OCI-LY3 (cell line): ENCODE results near the gene LBR.

Experiments
- H2AFZ ChIP-seq: fragments of 200-600, 300-600 bp; shearing (Covaris generic); 2 replicates; pipeline ENCODE4 v1.6.0; 2014; ENCODE audit warnings: antibody characterized with exemption, low read depth, low read length
- H3K27ac ChIP-seq: fragments of 200-600, 300-600 bp; sonication (generic); 2 replicates; pipeline ENCODE4 v1.5.1; 2014; ENCODE audit warnings: mild to moderate bottlenecking, low read length, moderate library complexity, mixed read lengths
- H3K27me3 ChIP-seq: fragments of 200-600, 300-600 bp; sonication (generic); 2 replicates; pipeline ENCODE4 v1.6.1; 2014; ENCODE audit warnings: low read depth, low read length, mixed read lengths
- H3K36me3 ChIP-seq: fragments of 200-600, 300-600 bp; sonication (generic); replicated peaks from 2 replicates; pipeline ENCODE3; 2014; ENCODE audit warnings: low read depth, low read length, mixed read lengths
- H3K4me1 ChIP-seq: fragments of 300-600, 200-600 bp; sonication (generic); 2 replicates; pipeline ENCODE4 v1.6.1; 2014; ENCODE audit warnings: low read length, mixed read lengths
- H3K4me2 ChIP-seq: fragments of 200-600, 300-600 bp; sonication (generic); 2 replicates; pipeline ENCODE4 v1.6.1; 2014; ENCODE audit warnings: low read length, mixed read lengths
- H3K4me3 ChIP-seq: fragments of 300-600, 200-600 bp; sonication (generic); 2 replicates; pipeline ENCODE4 v1.5.1; 2014; ENCODE audit warnings: antibody characterized with exemption, mild to moderate bottlenecking, low read length, moderate library complexity
- H3K79me2 ChIP-seq: fragments of 300-600, 200-600 bp; shearing (Covaris generic); 2 replicates; pipeline ENCODE4 v1.6.1; 2014; ENCODE audit warnings: mild to moderate bottlenecking, low read length, mixed read lengths
- H3K9ac ChIP-seq: fragments of 300-600, 200-600 bp; shearing (Covaris generic); 2 replicates; pipeline ENCODE4 v1.6.0; 2014; ENCODE audit warnings: mild to moderate bottlenecking, low read length, moderate library complexity
- H3K9me3 ChIP-seq: fragments of 200-600, 300-600 bp; shearing (Covaris generic); 2 replicates; pipeline ENCODE4 v1.6.1; 2014; ENCODE audit warnings: low read length, mixed read lengths; ENCODE audit not compliant: insufficient read depth
- H4K20me1 ChIP-seq: fragments of 200-600, 300-600 bp; sonication (generic); 2 replicates; pipeline ENCODE4 v1.6.1; 2016; ENCODE audit warnings: low read length, mixed read lengths; ENCODE audit not compliant: insufficient read depth
- EZH2phosphoT487 ChIP-seq: fragments of 200-600 bp; shearing (Covaris generic); IDR thresholded peaks from 2 replicates; pipeline ENCODE4 v1.6.1; 2018; ENCODE audit warnings: antibody characterized with exemption, mixed run types, low read depth
- TF ChIP-seq, protein P1 (sequence below): fragments of 200-600, 300-600 bp; sonication (generic); IDR thresholded peaks from 2 replicates; pipeline ENCODE4 v1.5.1; 2014; ENCODE audit warnings: antibody characterized with exemption, low read length, low read depth

LBR gene

GRCh38 chr1:225454733-225455132 lies 26.9 kb upstream of the LBR start:
- H3K4me3 ChIP-seq, result no peak overlapping the region
- no peaks in the 10 kb centered on the region for H4K20me1 ChIP-seq
- H3K36me3 ChIP-seq, result no peaks in the 10 kb centered on the region
- no peak overlapping the region for H3K27ac ChIP-seq
- no peak overlapping the region for H2AFZ ChIP-seq
- H3K4me1 ChIP-seq, result no peaks in the 10 kb centered on the region
- H3K9ac ChIP-seq, result no peak overlapping the region
- H3K79me2 ChIP-seq, result no peaks in the 10 kb centered on the region
- H3K4me2 ChIP-seq, result no peak overlapping the region
- H3K27me3 ChIP-seq, result no peaks in the 10 kb centered on the region
- TF ChIP-seq, protein P1, sequence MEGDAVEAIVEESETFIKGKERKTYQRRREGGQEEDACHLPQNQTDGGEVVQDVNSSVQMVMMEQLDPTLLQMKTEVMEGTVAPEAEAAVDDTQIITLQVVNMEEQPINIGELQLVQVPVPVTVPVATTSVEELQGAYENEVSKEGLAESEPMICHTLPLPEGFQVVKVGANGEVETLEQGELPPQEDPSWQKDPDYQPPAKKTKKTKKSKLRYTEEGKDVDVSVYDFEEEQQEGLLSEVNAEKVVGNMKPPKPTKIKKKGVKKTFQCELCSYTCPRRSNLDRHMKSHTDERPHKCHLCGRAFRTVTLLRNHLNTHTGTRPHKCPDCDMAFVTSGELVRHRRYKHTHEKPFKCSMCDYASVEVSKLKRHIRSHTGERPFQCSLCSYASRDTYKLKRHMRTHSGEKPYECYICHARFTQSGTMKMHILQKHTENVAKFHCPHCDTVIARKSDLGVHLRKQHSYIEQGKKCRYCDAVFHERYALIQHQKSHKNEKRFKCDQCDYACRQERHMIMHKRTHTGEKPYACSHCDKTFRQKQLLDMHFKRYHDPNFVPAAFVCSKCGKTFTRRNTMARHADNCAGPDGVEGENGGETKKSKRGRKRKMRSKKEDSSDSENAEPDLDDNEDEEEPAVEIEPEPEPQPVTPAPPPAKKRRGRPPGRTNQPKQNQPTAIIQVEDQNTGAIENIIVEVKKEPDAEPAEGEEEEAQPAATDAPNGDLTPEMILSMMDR, result no peak
- H3K9me3 ChIP-seq, result no peaks in the 10 kb centered on the region

DNA sequence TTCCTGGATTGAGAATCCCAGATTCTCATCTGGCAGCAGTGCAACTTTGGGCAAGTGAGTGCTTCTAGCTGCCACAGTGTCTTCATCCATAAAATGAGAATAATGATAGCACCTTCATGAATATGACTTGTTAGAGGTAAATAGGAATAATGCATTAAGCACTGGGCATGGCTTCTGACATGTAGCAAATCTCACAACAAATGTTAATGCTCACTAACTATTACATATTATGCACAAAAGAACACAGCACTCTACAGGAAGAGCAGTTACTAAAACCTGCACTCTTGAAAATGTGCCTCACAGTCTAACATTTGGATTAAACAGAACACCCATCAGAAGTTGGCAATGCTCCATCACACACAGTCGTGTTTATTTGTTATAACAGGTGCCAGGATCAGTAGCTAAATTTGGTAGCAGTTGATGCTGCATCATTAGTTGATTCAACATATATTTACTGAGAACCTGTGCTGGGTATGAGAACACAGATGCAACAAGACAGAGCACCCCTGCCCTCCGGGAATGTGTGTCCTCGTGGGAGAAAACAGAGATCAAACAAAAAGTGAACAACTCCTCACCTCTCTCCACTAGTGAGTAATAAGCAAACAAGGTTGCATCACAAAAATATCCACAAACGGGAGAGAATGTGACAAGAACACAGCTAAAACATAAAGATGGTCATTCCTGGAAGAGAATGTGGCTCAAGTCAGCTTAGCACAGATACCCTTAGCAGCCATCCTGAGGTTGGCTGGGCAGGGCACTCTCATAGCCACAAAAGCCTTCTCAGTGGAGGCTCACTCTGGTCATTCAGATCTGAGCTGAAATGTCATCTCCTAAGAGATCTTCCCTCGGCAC lies 26.2 kb upstream of the LBR start:
- H3K4me3 ChIP-seq, result no peak overlapping the region
- no peaks in the 10 kb centered on the region for H3K4me1 ChIP-seq
- no peaks in the 10 kb centered on the region for H3K27me3 ChIP-seq
- H3K27ac ChIP-seq, result no peak overlapping the region
- no peak for TF ChIP-seq EZH2phosphoT487
- TF ChIP-seq, protein P1, result no peak
- no peak overlapping the region for H3K9ac ChIP-seq
- H3K79me2 ChIP-seq, result no peaks in the 10 kb centered on the region
- H4K20me1 ChIP-seq, result no peaks in the 10 kb centered on the region
- H3K9me3 ChIP-seq, result no peaks in the 10 kb centered on the region
- no peaks in the 10 kb centered on the region for H3K36me3 ChIP-seq
- no peak overlapping the region for H3K4me2 ChIP-seq
- H2AFZ ChIP-seq, result no peak overlapping the region

DNA sequence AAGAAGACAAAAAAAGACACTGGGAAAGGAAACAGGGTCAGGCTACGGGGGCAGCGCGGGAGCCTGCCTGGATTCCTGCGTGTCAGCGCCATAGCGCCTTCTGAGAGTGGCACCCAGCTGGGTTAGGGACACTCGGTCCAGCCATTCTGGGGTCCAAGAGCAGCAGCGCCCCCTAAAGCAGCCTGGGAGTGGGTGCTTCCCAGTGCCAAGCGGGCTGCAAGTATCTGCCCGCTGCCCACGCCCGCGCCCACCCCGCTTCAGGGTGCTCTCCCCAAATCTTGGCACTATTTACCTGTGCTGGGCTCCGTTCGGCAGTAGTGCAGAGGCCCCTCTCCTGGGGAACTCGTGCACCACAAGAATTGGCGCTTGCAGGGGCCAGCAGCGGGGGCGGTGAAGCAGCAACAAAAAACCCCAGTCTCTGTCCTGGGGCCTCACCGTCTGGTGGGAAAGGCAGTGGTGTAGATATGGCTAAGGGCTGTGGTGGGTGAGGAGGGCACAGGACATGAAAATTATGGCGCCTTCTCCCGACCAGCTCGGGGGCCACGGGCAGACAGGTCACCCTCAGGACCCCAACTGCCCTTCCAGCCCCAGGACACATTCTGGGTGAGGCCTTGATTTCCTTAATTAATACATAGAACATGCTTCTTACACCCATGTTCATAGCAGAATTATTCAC lies 24.1 kb upstream of the LBR start:
- H4K20me1 ChIP-seq, result no peaks in the 10 kb centered on the region
- H3K79me2 ChIP-seq, result no peaks in the 10 kb centered on the region
- H2AFZ ChIP-seq, result no peak overlapping the region
- no peak for TF ChIP-seq EZH2phosphoT487
- H3K4me3 ChIP-seq, result no peak overlapping the region
- H3K9me3 ChIP-seq, result no peaks in the 10 kb centered on the region
- no peak overlapping the region for H3K27ac ChIP-seq
- H3K27me3 ChIP-seq, result peaks cover 3% of the 10 kb centered on the region; the same call in 1 of the 2 replicates
- H3K4me2 ChIP-seq, result no peak overlapping the region
- no peak overlapping the region for H3K9ac ChIP-seq
- H3K36me3 ChIP-seq, result no peaks in the 10 kb centered on the region
- H3K4me1 ChIP-seq, result no peaks in the 10 kb centered on the region

GRCh38 chr1:225451340-225451739 lies 23.5 kb upstream of the LBR start:
- Histone ChIP-seq H3K36me3 (no peaks in the 10 kb centered on the region), H4K20me1 (no peaks in the 10 kb centered on the region), H3K4me3 (no peak overlapping the region), H3K4me1 (no peaks in the 10 kb centered on the region), H3K27ac (no peak overlapping the region), H2AFZ (no peak overlapping the region), H3K27me3 (peaks cover 3% of the 10 kb centered on the region; the same call in 1 of the 2 replicates), H3K4me2 (no peak overlapping the region), H3K9me3 (no peaks in the 10 kb centered on the region), H3K9ac (no peak overlapping the region), H3K79me2 (no peaks in the 10 kb centered on the region)
- TF ChIP-seq, protein P1, result no peak
- TF ChIP-seq EZH2phosphoT487, result no peak
